NB4 (cell line): ENCODE data around the gene NR1H2.

ENCODE experiments used
- CTCF ChIP-seq: IDR thresholded peaks from one replicate; pipeline ENCODE4 v1.5.1; 2012; ENCODE audit warnings: low read depth, low read length
- POLR2A ChIP-seq: IDR thresholded peaks from 2 replicates; pipeline ENCODE4 v1.6.1; 2011; ENCODE audit warnings: mild to moderate bottlenecking; ENCODE audit not compliant: insufficient read length; ENCODE audit errors: extremely low read depth
- TF ChIP-seq, protein P1 (sequence below): IDR thresholded peaks from 2 replicates; pipeline ENCODE4 v1.6.1; 2011; ENCODE audit warnings: low read depth, low read length

- no peak for TF ChIP-seq CTCF
- TF ChIP-seq POLR2A = no peak
- TF ChIP-seq, protein P1, sequence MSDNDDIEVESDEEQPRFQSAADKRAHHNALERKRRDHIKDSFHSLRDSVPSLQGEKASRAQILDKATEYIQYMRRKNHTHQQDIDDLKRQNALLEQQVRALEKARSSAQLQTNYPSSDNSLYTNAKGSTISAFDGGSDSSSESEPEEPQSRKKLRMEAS = no peak
Observed at GRCh38 chr19:50393589-50393988, 17.3 kb downstream of the NR1H2 start.
